PC-3 (cell line): ENCODE results near the gene CLTCL1.

Experiments used
- EZH2 ChIP-seq: fragments of 300-600 bp; sonication (generic); IDR thresholded peaks from one replicate; pipeline ENCODE4 v1.6.1; 2017; ENCODE audit warnings: antibody characterized with exemption, mild to moderate bottlenecking, low read length; ENCODE audit not compliant: unreplicated experiment
- EZH2phosphoT487 ChIP-seq: fragments of 300-600 bp; sonication (generic); IDR thresholded peaks from 2 replicates; pipeline ENCODE4 v1.6.1; 2018; ENCODE audit warnings: mild to moderate bottlenecking, antibody characterized with exemption, low read length, borderline replicate concordance
- TF ChIP-seq, protein P1 (sequence below): fragments of 300-600 bp; sonication (generic); conservative IDR thresholded peaks from 2 replicates; pipeline ENCODE4 v1.5.1; 2017; ENCODE audit warnings: antibody characterized with exemption, low read depth, mild to moderate bottlenecking, low read length

DNA sequence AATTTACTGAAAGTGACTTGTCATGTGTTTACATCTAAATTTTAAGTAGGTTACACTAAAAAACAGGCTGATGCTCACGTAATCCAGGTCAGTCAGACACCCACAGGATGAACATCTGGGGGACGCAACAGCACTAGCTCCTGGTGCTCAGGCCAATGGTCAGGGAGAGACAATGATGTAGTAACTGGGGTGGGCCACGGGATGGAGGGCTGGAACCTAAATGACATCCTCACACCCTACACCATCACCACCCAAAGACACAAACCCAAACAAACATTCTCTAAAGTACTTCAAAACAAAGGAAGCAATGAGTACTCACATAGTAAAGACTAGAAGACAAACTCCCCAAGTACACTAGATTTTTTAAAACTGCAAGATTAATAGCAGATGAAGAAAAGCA lies 59.5 kb downstream of the CLTCL1 start:
- TF ChIP-seq, protein P1, sequence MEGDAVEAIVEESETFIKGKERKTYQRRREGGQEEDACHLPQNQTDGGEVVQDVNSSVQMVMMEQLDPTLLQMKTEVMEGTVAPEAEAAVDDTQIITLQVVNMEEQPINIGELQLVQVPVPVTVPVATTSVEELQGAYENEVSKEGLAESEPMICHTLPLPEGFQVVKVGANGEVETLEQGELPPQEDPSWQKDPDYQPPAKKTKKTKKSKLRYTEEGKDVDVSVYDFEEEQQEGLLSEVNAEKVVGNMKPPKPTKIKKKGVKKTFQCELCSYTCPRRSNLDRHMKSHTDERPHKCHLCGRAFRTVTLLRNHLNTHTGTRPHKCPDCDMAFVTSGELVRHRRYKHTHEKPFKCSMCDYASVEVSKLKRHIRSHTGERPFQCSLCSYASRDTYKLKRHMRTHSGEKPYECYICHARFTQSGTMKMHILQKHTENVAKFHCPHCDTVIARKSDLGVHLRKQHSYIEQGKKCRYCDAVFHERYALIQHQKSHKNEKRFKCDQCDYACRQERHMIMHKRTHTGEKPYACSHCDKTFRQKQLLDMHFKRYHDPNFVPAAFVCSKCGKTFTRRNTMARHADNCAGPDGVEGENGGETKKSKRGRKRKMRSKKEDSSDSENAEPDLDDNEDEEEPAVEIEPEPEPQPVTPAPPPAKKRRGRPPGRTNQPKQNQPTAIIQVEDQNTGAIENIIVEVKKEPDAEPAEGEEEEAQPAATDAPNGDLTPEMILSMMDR, result no peak
- no peak for TF ChIP-seq EZH2phosphoT487
- TF ChIP-seq EZH2, result no peak
